Astrocyte (in vitro differentiated cells and primary cell): ENCODE results near the gene GPR12.

Source experiments
- CTCF ChIP-seq: IDR thresholded peaks from 2 replicates; pipeline ENCODE4 v1.5.1; 2011; ENCODE audit warnings: low read depth, mild to moderate bottlenecking, inconsistent platforms, low read length, moderate library complexity; ENCODE audit not compliant: insufficient read depth
- EZH2 ChIP-seq: IDR thresholded peaks from 2 replicates; pipeline ENCODE4 v1.6.1; 2012; ENCODE audit warnings: mild to moderate bottlenecking, low read length, inconsistent platforms; ENCODE audit not compliant: insufficient read depth

GRCh38 chr13:26758496-26759157 lies 2.0 kb downstream of the GPR12 start:
- TF ChIP-seq CTCF (no peak), EZH2 (no peak)
